Cardiac muscle cell (in vitro differentiated cells and primary cell): ENCODE results near the gene IMMP2L. TPM values are rescaled to one million over a fixed set of nuclear protein-coding genes. Genes with fewer than 3 reads are reported as not detected.

Experiments used
- DNase-seq, 2 donors: peaks; one replicate each; pipeline versions ENCODE4 v3.0.0 to v3.0.0-alpha.2; 2010 to 2017; ENCODE audit warnings: low read depth in 1 of 2, low spot score in 1 of 2
- H3K27ac ChIP-seq: fragments of 200-600 bp; sonication (generic); 2 replicates; pipeline ENCODE4 v1.5.1; 2016
- H3K27me3 ChIP-seq: fragments of 200-600 bp; sonication (generic); 2 replicates; pipeline ENCODE4 v1.6.0; 2016; ENCODE audit warnings: control low read depth
- H3K36me3 ChIP-seq: fragments of 200-600 bp; sonication (generic); 2 replicates; pipeline ENCODE4 v1.5.1; 2016; ENCODE audit warnings: control low read depth
- H3K4me1 ChIP-seq: fragments of 200-600 bp; sonication (generic); 2 replicates; pipeline ENCODE4 v1.8.1; 2017; ENCODE audit warnings: low read depth, mild to moderate bottlenecking, mixed run types
- H3K4me3 ChIP-seq: fragments of 200-600 bp; sonication (generic); 2 replicates; pipeline ENCODE4 v1.5.1; 2016; ENCODE audit warnings: mild to moderate bottlenecking
- H3K9me3 ChIP-seq: fragments of 200-600 bp; sonication (generic); 2 replicates; pipeline ENCODE4 v1.5.1; 2017; ENCODE audit warnings: low read depth, mild to moderate bottlenecking, control low read depth
- CTCF ChIP-seq: IDR thresholded peaks from 2 replicates; pipeline ENCODE4 v1.5.1; 2012; ENCODE audit warnings: low read depth, mild to moderate bottlenecking, low read length
- polyA plus RNA-seq: library from polyadenylated mRNA; unstranded; fragments of >200 nt; fragmentation: Nextera tagmentation; extraction: Ambion mirVana; gene quantifications from 2 replicates; pipeline ENCODE4 v1.2.1, GENCODE V29; 2016
- total RNA-seq: library from RNA; depleted of rRNA; stranded (reverse); fragments of >200 nt; gene quantifications from 2 replicates; pipeline ENCODE4 v1.2.3, GENCODE V29; 2016

IMMP2L gene
- total and polyA plus RNA-seq, 2 experiments from 2014 or later = 6.0 to 11.9 TPM

GRCh38 chr7:111063166-111063565 lies 499.1 kb downstream of the IMMP2L start:
- no peaks in the 10 kb centered on the region for H3K9me3 ChIP-seq
- no peak for DNase-seq
- no peaks in the 10 kb centered on the region for H3K36me3 ChIP-seq
- H3K4me1 ChIP-seq = no peaks in the 10 kb centered on the region
- H3K27ac ChIP-seq = no peak overlapping the region
- no peak overlapping the region for H3K4me3 ChIP-seq
- no peaks in the 10 kb centered on the region for H3K27me3 ChIP-seq
- no peak for TF ChIP-seq CTCF

GRCh38 chr7:111059833-111060232 lies 502.5 kb downstream of the IMMP2L start:
- no peak for TF ChIP-seq CTCF
- no peaks in the 10 kb centered on the region for H3K27me3 ChIP-seq
- H3K27ac ChIP-seq = no peak overlapping the region
- no peaks in the 10 kb centered on the region for H3K9me3 ChIP-seq
- H3K4me3 ChIP-seq = no peak overlapping the region
- no peak for DNase-seq
- no peaks in the 10 kb centered on the region for H3K4me1 ChIP-seq
- no peaks in the 10 kb centered on the region for H3K36me3 ChIP-seq

GRCh38 chr7:111057066-111057465 lies 505.2 kb downstream of the IMMP2L start:
- no peak for DNase-seq
- Histone ChIP-seq H3K36me3 (no peaks in the 10 kb centered on the region), H3K27ac (no peak overlapping the region), H3K9me3 (no peaks in the 10 kb centered on the region), H3K4me1 (peaks cover 4% of the 10 kb centered on the region), H3K4me3 (no peak overlapping the region), H3K27me3 (no peaks in the 10 kb centered on the region)
- TF ChIP-seq CTCF = no peak

GRCh38 chr7:111056371-111056770 lies 505.9 kb downstream of the IMMP2L start:
- peaks cover 4% of the 10 kb centered on the region for H3K4me1 ChIP-seq

GRCh38 chr7:111053035-111053434 lies 509.3 kb downstream of the IMMP2L start:
- Histone ChIP-seq H3K36me3 (no peaks in the 10 kb centered on the region), H3K4me1 (peaks cover 4% of the 10 kb centered on the region), H3K27me3 (no peaks in the 10 kb centered on the region), H3K4me3 (no peak overlapping the region), H3K9me3 (no peaks in the 10 kb centered on the region), H3K27ac (no peak overlapping the region)
- no peak for DNase-seq
- no peak for TF ChIP-seq CTCF

More at GRCh38 chr7:111056371-111056770, 505.9 kb downstream of the IMMP2L start:
- no peaks in the 10 kb centered on the region for H3K36me3 ChIP-seq
- H3K27ac ChIP-seq = no peak overlapping the region
- no peaks in the 10 kb centered on the region for H3K9me3 ChIP-seq
- no peak for DNase-seq
- H3K27me3 ChIP-seq = no peaks in the 10 kb centered on the region
- no peak for TF ChIP-seq CTCF
- no peak overlapping the region for H3K4me3 ChIP-seq

- Histone ChIP-seq H3K9me3 (no peaks in the 10 kb centered on the region), H3K36me3 (no peaks in the 10 kb centered on the region), H3K4me1 (peaks cover 4% of the 10 kb centered on the region), H3K4me3 (no peak overlapping the region), H3K27ac (no peak overlapping the region), H3K27me3 (no peaks in the 10 kb centered on the region)
- no peak for DNase-seq
- TF ChIP-seq CTCF = no peak
Measured at GRCh38 chr7:111051832-111052231, 510.5 kb downstream of the IMMP2L start.
